Memory B cell (primary cell): Measurements from ENCODE around the gene TMEM181.
"Not testable (repeated sequence)": the region's sequence is repeated elsewhere in the genome, so short reads cannot be mapped to it uniquely, and the experiment has no call there.

Source experiments
- ATAC-seq: fragments of 150-1000 bp; cut with Tn5 transposase; 2 replicates; pipeline ENCODE4 v1.10.0; 2021; ENCODE audit warnings: low read depth, mild to moderate bottlenecking, moderate library complexity
- DNase-seq, 2 donors: peaks; one replicate each; pipeline ENCODE4 v3.0.0; 2022; ENCODE audit warnings: low spot score in 2 of 2
- H3K27ac Mint-ChIP-seq: one replicate; pipeline ENCODE4 v1.8.0; 2022; ENCODE audit warnings: mild to moderate bottlenecking, moderate library complexity, mixed read lengths
- H3K27me3 Mint-ChIP-seq: one replicate; pipeline ENCODE4 v1.8.0; 2022; ENCODE audit warnings: mixed read lengths
- H3K36me3 Mint-ChIP-seq: one replicate; pipeline ENCODE4 v1.8.0; 2022; ENCODE audit warnings: mild to moderate bottlenecking, mixed read lengths
- H3K4me1 Mint-ChIP-seq: one replicate; pipeline ENCODE4 v1.8.0; 2022; ENCODE audit warnings: mixed read lengths
- H3K4me3 Mint-ChIP-seq: one replicate; pipeline ENCODE4 v1.8.0; 2022; ENCODE audit warnings: mild to moderate bottlenecking, moderate library complexity, mixed read lengths
- H3K9me3 Mint-ChIP-seq: one replicate; pipeline ENCODE4 v1.8.0; 2022; ENCODE audit warnings: mixed read lengths

The TMEM181 gene, protein sequence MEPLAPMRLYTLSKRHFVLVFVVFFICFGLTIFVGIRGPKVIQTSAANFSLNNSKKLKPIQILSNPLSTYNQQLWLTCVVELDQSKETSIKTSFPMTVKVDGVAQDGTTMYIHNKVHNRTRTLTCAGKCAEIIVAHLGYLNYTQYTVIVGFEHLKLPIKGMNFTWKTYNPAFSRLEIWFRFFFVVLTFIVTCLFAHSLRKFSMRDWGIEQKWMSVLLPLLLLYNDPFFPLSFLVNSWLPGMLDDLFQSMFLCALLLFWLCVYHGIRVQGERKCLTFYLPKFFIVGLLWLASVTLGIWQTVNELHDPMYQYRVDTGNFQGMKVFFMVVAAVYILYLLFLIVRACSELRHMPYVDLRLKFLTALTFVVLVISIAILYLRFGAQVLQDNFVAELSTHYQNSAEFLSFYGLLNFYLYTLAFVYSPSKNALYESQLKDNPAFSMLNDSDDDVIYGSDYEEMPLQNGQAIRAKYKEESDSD

DNA sequence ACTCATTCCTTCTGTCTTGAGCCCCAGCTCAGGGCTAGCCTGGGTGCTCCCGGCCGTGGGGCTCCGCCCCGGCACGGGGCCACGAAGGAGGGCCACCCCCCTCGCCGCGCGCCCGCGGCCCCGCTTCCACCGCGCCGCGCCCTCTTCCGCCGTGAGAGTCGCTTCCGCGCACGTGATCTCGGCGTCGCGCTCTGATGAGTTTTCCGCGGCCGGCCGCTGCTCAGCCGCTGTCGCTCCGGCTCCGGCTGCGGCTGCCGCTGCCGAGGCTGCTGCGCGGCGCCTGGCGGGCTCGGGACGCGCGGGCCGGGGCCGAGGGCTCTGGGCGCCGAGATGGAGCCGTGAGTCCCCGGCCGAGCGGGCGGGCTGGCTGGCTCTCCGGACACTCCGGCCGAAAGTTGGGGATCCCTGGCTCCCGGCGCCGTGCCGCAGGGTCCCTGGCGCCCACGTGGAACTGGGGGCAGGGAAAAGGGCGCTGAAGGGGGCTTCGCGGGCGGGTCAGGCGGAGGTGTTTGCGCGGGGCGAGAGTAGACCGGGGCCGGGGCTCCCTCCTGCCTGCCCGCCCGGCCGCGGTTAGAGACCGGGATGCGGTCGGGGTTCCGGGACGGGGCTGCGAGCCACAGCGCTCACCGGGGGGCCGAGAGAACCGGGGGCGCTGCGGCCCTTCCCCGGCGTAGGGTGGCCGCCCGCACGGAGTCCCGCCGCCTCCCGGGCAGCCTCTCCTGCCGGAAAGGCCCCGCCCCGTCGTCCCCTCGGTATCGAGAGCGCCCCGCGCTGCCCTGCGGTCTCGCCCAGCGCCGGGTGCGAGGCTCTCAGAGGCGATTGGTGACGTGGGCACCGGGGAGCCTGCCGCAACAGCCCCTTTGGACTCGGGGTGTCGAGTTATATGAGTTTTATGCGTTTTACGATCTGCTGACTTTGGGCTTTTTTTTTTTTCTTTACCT, at the start of gene TMEM181:
Gene TMEM181 (plus strand): TSS at position 197 of the 941 bp plus-strand sequence. CDS start 134 bp downstream, at position 331.
- DNase-seq, result peak; percentile 76 to 78
- H3K4me3 Mint-ChIP-seq, result peak within 1 kb of the TSS; percentile 89
- H3K4me1 Mint-ChIP-seq, result peaks cover 21% of the 10 kb centered on the region

GRCh38 chr6:158512809-158513208, 47.1 kb upstream of the TMEM181 start:
- no peak overlapping the region for H3K27ac Mint-ChIP-seq
- H3K4me1 Mint-ChIP-seq, result peaks cover 2% of the 10 kb centered on the region
- no peak overlapping the region for H3K4me3 Mint-ChIP-seq
- ATAC-seq, result no peak
- H3K9me3 Mint-ChIP-seq, result no peaks in the 10 kb centered on the region
- no peaks in the 10 kb centered on the region for H3K36me3 Mint-ChIP-seq
- H3K27me3 Mint-ChIP-seq, result peaks cover 2% of the 10 kb centered on the region
- DNase-seq, result no peak

More for the DNA sequence above, at the start of gene TMEM181:
- ATAC-seq, result peak; percentile 96
- Mint-ChIP-seq H3K27ac (peak within 1 kb of the TSS; percentile 83), H3K27me3 (no peaks in the 10 kb centered on the region), H3K9me3 (no peaks in the 10 kb centered on the region), H3K36me3 (no peaks in the 10 kb centered on the region)

DNA sequence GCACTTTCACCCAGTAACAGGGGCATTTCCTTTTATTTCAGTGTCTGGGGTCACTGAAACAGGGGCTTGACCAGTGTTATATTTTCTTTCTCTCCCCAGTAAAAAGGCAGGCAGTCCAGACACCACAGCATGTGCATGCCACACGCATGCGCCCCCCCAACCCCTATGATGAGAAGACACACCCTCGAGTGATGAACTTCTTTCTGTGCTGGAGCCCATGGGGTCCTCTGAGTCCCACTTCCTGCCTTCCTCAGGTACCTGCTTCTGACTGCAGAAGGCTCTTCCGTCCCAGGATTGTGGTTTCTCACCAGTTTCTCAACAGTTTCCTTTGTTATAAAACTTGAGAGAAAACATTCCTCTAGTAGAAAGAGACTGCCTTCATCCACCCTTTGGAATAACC, 45.7 kb upstream of the TMEM181 start:
- H3K27me3 Mint-ChIP-seq, result peaks cover 5% of the 10 kb centered on the region
- DNase-seq (no peak), ATAC-seq (no peak)
- no peak overlapping the region for H3K27ac Mint-ChIP-seq
- H3K9me3 Mint-ChIP-seq, result no peaks in the 10 kb centered on the region
- peaks cover 7% of the 10 kb centered on the region for H3K4me1 Mint-ChIP-seq
- no peaks in the 10 kb centered on the region for H3K36me3 Mint-ChIP-seq
- H3K4me3 Mint-ChIP-seq, result no peak overlapping the region

GRCh38 chr6:158514991-158515390, 44.9 kb upstream of the TMEM181 start:
- H3K27me3 Mint-ChIP-seq, result peaks cover 8% of the 10 kb centered on the region
- H3K36me3 Mint-ChIP-seq, result no peaks in the 10 kb centered on the region
- H3K9me3 Mint-ChIP-seq, result no peaks in the 10 kb centered on the region
- H3K4me3 Mint-ChIP-seq, result no peak overlapping the region
- H3K27ac Mint-ChIP-seq, result no peak overlapping the region
- peaks cover 7% of the 10 kb centered on the region for H3K4me1 Mint-ChIP-seq
- no peak for ATAC-seq
- no peak for DNase-seq

- ATAC-seq, result no peak
- H3K36me3 Mint-ChIP-seq, result no peaks in the 10 kb centered on the region
- peaks cover 11% of the 10 kb centered on the region for H3K27me3 Mint-ChIP-seq
- H3K9me3 Mint-ChIP-seq, result no peaks in the 10 kb centered on the region
- no peak for DNase-seq
- peaks cover 7% of the 10 kb centered on the region for H3K4me1 Mint-ChIP-seq
- H3K4me3 Mint-ChIP-seq, result no peak overlapping the region
- H3K27ac Mint-ChIP-seq, result no peak overlapping the region
Observed at GRCh38 chr6:158516098-158516497, 43.8 kb upstream of the TMEM181 start.

- ATAC-seq, result no peak
- Mint-ChIP-seq H3K36me3 (no peaks in the 10 kb centered on the region), H3K27me3 (peaks cover 14% of the 10 kb centered on the region), H3K27ac (no peak overlapping the region), H3K4me1 (peaks cover 7% of the 10 kb centered on the region), H3K4me3 (no peak overlapping the region), H3K9me3 (no peaks in the 10 kb centered on the region)
- no peak for DNase-seq
Observed at GRCh38 chr6:158517038-158517437, 42.9 kb upstream of the TMEM181 start.

DNA sequence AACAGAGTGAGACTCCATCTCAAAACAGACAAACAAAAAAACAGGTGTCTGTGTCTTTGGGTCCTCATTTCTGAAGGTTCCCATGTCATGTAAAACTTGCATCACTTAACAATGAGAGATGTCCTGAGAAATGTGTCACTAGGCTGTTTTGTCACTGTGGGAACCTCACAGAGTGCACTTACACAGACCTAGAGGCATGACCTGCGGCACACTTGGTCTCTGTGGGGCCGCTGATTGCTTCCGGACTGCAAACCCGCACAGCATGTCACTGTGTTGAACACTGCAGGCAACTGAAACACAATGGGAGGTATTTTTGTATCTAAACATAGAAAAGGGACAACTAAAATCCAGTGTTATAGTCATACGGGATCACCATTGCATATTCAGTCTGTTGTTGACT, 42.3 kb upstream of the TMEM181 start:
- H3K27ac Mint-ChIP-seq, result no peak overlapping the region
- ATAC-seq (peak; percentile 72), DNase-seq (no peak)
- no peak overlapping the region for H3K4me3 Mint-ChIP-seq
- no peaks in the 10 kb centered on the region for H3K36me3 Mint-ChIP-seq
- H3K27me3 Mint-ChIP-seq, result peaks cover 16% of the 10 kb centered on the region
- H3K4me1 Mint-ChIP-seq, result peaks cover 7% of the 10 kb centered on the region
- no peaks in the 10 kb centered on the region for H3K9me3 Mint-ChIP-seq

GRCh38 chr6:158518191-158519127, 41.4 kb upstream of the TMEM181 start:
- ATAC-seq (peak; percentile 71), DNase-seq (peak in 1 of 2 donors; percentile 25)
- Mint-ChIP-seq H3K27me3 (peaks cover 19% of the 10 kb centered on the region), H3K4me1 (peaks cover 7% of the 10 kb centered on the region), H3K27ac (no peak overlapping the region), H3K9me3 (no peaks in the 10 kb centered on the region), H3K36me3 (no peaks in the 10 kb centered on the region), H3K4me3 (peak overlapping the region; percentile 88)

DNA sequence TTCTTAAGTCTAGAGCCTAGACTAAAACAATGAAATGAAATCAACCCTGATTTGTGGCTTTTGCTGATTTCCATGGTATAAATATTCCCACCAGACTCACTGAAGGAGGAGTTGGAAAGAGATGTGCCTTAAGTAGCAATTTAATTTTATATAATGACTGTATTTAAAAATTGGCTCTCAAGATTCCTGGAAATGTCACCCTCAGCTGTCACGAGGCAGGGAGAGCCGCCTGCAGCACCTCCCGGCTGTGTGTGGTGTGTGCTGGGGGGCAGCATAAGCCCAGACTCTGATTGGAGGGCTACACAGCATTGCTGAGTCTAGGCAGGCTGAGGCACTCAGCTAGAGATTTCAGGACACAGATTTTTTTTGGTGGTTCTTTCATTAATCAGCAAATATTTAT, 40.6 kb upstream of the TMEM181 start:
- DNase-seq (no peak), ATAC-seq (no peak)
- H3K4me1 Mint-ChIP-seq, result peaks cover 7% of the 10 kb centered on the region
- H3K9me3 Mint-ChIP-seq, result no peaks in the 10 kb centered on the region
- no peaks in the 10 kb centered on the region for H3K36me3 Mint-ChIP-seq
- H3K4me3 Mint-ChIP-seq, result no peak overlapping the region
- peaks cover 26% of the 10 kb centered on the region for H3K27me3 Mint-ChIP-seq
- no peak overlapping the region for H3K27ac Mint-ChIP-seq

GRCh38 chr6:158519761-158520160, 40.1 kb upstream of the TMEM181 start:
- ATAC-seq, result no peak
- Mint-ChIP-seq H3K27me3 (peaks cover 30% of the 10 kb centered on the region), H3K27ac (no peak overlapping the region), H3K36me3 (no peaks in the 10 kb centered on the region), H3K4me3 (no peak overlapping the region), H3K9me3 (no peaks in the 10 kb centered on the region), H3K4me1 (peaks cover 7% of the 10 kb centered on the region)
- DNase-seq, result no peak

DNA sequence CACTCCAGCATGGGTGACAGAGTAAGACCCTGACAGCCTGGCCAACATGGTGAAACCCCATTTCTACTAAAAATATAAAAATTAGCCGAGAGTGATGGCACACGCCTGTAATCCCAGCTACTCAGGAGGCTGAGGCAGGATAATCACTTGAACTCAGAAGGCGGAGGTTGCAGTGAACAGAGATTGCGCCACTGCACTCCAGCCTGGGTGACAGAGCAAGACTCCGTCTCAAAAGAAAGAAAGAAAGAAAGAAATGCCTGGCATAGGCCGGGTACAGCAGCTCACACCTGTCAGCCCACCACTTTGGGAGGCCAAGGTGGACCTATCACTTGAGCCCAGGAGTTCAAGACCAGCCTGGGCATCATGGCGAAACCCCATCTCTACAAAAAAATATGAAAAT, 38.9 kb upstream of the TMEM181 start:
- H3K4me3 Mint-ChIP-seq, result not testable (repeated sequence)
- peaks cover 37% of the 10 kb centered on the region for H3K27me3 Mint-ChIP-seq

GRCh38 chr6:158521759-158522158, 38.1 kb upstream of the TMEM181 start:
- no peaks in the 10 kb centered on the region for H3K9me3 Mint-ChIP-seq
- ATAC-seq (no peak), DNase-seq (no peak)
- no peak overlapping the region for H3K27ac Mint-ChIP-seq
- H3K36me3 Mint-ChIP-seq, result no peaks in the 10 kb centered on the region
- no peak overlapping the region for H3K4me3 Mint-ChIP-seq
- peaks cover 7% of the 10 kb centered on the region for H3K4me1 Mint-ChIP-seq
- H3K27me3 Mint-ChIP-seq, result peaks cover 38% of the 10 kb centered on the region

More for the DNA sequence above, 38.9 kb upstream of the TMEM181 start:
- not testable (repeated sequence) for H3K4me1 Mint-ChIP-seq, H3K36me3 Mint-ChIP-seq, H3K9me3 Mint-ChIP-seq, H3K27ac Mint-ChIP-seq, ATAC-seq, DNase-seq

DNA sequence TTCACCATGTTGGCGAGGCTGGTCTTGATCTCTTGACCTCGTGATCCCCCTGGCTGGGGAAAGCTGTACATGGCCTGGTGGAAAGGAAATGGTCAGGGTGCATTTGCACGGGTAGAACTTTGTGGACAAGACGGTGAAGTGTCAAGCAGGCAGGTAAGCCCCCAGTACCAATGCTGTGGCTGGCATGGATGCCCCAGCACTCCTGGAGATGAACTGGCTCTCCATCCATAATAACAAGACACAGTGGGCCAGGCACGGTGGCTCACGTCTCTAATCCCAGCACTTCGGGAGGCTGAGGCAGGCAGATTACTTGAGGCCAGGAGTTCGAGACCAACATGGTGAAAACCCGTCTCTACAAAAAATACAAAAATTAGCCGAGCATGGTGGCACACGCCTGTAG, 37.3 kb upstream of the TMEM181 start:
- no peak overlapping the region for H3K4me3 Mint-ChIP-seq
- no peak for ATAC-seq
- H3K27me3 Mint-ChIP-seq, result peaks cover 42% of the 10 kb centered on the region
- H3K9me3 Mint-ChIP-seq, result peaks cover 5% of the 10 kb centered on the region
- H3K27ac Mint-ChIP-seq, result no peak overlapping the region
- H3K4me1 Mint-ChIP-seq, result peaks cover 6% of the 10 kb centered on the region
- no peak for DNase-seq
- H3K36me3 Mint-ChIP-seq, result no peaks in the 10 kb centered on the region
